GM18951 (cell line): Measurements from ENCODE around the gene ENO3.

Experiments
- POLR2A ChIP-seq: IDR thresholded peaks from 4 replicates; pipeline ENCODE4 v1.6.1; 2011; ENCODE audit warnings: mild to moderate bottlenecking; ENCODE audit not compliant: insufficient read length, insufficient read depth; ENCODE audit errors: extremely low read depth
- in situ Hi-C: fragments of 300-500 bp; cut with MboI; formaldehyde crosslinking; loops from one replicate; pipeline ENCODE4 v1.12.0; 2022; ENCODE audit warnings: low sequenced_read_pairs, mixed read lengths, inconsistent platforms; ENCODE audit not compliant: unreplicated experiment

ENO3 gene

DNA sequence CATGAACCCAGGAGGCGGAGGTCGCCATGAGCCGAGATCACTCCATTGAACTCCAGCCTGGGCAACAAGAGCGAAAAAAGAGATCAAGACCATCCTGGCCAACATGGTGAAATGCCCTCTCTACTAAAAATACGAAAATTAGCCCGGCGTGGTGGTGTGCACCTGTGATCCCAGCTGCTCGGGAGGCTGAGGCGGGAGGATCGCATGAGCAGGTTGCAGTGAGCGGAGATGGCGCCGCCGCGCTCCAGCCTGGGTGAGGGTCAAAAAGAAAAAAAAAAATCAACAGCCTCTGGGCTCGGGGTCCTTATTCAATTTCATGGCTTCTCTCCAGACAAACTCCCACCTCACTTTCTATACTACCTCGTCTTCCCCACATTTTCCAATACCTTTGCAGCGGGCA lies 22.0 kb upstream of the ENO3 start:
- no peak for TF ChIP-seq POLR2A
- in situ Hi-C loops = no loop called here

DNA sequence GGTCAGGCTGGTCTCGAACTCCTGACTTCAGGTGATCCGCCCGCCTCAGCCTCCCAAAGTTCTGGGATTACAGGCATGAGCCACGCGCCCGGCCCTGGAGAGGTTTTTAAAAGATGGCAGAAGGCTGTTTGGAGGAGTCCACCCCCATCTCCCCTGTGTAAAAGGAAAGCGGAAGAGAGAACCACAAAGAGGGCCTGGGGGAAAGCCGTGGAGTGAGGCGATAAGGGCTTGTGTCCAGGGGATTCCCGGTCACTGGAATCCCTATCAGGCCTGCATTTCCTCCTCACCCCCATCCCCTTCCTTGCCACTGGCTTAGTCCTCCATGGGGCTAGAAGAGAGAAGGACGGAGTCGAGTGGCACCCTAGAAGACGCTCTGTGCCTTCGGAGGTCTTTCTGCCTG lies 19.0 kb upstream of the ENO3 start, which contains the start of gene GP1BA:
TSS of gene GP1BA (plus strand) at position 315 of the 400 bp plus-strand sequence. CDS start 328 bp downstream, outside the sequence.
- in situ Hi-C loops = no loop called here
- no peak for TF ChIP-seq POLR2A

DNA sequence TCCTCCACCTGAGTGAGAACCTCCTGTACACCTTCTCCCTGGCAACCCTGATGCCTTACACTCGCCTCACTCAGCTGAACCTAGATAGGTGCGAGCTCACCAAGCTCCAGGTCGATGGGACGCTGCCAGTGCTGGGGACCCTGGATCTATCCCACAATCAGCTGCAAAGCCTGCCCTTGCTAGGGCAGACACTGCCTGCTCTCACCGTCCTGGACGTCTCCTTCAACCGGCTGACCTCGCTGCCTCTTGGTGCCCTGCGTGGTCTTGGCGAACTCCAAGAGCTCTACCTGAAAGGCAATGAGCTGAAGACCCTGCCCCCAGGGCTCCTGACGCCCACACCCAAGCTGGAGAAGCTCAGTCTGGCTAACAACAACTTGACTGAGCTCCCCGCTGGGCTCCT lies 18.2 kb upstream of the ENO3 start:
- TF ChIP-seq POLR2A = no peak
- in situ Hi-C loops = no loop called here

DNA sequence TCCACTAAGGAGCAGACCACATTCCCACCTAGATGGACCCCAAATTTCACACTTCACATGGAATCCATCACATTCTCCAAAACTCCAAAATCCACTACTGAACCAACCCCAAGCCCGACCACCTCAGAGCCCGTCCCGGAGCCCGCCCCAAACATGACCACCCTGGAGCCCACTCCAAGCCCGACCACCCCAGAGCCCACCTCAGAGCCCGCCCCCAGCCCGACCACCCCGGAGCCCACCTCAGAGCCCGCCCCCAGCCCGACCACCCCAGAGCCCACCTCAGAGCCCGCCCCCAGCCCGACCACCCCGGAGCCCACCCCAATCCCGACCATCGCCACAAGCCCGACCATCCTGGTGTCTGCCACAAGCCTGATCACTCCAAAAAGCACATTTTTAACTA lies 17.3 kb upstream of the ENO3 start:
- in situ Hi-C loops = no loop called here
- TF ChIP-seq POLR2A = no peak

DNA sequence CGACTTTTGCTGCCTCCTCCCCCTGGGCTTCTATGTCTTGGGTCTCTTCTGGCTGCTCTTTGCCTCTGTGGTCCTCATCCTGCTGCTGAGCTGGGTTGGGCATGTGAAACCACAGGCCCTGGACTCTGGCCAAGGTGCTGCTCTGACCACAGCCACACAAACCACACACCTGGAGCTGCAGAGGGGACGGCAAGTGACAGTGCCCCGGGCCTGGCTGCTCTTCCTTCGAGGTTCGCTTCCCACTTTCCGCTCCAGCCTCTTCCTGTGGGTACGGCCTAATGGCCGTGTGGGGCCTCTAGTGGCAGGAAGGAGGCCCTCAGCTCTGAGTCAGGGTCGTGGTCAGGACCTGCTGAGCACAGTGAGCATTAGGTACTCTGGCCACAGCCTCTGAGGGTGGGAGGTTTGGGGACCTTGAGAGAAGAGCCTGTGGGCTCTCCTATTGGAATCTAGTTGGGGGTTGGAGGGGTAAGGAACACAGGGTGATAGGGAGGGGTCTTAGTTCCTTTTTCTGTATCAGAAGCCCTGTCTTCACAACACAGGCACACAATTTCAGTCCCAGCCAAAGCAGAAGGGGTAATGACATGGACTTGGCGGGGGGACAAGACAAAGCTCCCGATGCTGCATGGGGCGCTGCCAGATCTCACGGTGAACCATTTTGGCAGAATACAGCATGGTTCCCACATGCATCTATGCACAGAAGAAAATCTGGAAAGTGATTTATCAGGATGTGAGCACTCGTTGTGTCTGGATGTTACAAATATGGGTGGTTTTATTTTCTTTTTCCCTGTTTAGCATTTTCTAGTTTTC lies 16.5 kb upstream of the ENO3 start:
- in situ Hi-C loops = no loop called here
- TF ChIP-seq POLR2A = peak; percentile 35

DNA sequence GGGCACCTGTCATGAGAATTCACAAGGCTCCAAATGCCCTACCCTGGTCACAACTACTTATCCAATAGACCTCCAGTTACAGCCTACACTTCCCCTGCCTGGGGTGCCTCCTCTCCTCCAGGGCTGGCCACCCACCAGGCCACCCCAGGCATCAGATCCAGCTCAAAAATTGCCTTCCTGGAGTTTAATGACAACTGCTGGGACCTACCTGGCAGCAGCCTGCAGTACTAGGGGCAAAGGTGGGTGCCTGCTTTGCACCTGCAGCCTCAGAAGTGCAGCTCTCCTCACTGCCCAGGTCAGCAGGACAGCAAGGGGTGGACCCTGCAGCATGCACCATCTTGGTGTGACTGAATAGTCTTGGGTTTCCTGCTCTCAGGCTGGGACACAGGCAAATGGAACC lies 15.3 kb upstream of the ENO3 start:
- in situ Hi-C loops = no loop called here
- TF ChIP-seq POLR2A = no peak

DNA sequence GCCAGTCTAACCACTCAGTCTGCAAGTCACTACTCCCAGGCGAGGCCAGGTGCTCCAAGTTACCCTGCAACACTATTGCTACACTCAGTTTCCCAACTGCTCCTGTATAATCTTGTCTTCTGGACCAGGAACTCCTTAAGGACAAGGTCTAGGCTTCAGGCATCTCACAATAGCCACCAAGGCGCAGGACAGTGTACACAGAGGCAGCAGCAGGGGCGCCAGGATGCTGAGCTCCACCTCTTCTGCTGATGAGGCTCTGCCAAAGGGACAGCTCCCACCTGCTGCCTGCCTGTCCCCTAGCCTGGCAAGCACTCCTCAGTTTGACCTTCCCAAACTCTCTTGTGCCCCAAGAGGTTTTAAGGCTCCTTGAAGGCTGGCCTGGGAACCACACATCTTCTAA lies 14.5 kb upstream of the ENO3 start:
- in situ Hi-C loops = no loop called here
- no peak for TF ChIP-seq POLR2A

DNA sequence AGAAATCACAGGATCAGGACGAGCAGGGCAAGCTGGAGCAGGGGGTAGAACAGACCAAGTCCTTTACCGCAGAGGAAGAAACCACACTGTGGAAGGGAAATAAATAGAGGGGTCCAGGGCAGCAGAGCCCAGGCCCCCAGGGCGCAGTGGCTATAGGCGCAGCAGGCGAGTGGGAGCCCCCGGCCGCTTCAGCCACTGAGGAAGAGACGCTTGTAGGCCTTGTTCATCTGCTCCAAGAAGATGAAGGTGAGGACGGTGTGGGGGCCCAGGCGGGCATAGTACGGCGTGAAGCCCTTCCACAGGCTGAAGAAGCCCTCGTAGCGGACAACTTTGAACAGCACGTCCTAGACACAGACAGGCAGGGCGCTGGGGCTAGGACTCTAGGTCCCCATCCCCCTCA lies 13.4 kb upstream of the ENO3 start:
- TF ChIP-seq POLR2A = no peak
- in situ Hi-C loops = no loop called here

DNA sequence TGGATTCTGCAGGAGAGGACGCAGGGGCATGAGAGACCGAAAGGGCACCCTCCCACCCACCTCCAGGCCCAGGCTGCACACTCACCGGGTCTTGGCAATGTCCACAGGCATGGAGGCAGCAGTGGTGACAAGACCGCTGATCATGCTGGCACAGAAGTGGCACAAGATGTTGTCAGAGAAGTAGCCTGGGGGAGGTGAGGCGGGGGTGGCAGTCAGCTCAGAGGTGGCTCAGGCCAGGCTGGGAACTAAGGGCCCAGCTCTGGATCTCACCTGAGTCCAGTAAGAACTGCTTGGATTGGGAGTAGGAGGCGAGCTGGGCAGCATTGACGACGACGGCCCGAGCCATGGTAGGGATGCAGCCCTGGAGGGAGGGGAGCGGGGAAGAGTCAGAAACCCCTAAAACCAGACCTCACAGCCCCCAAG lies 12.8 kb upstream of the ENO3 start:
- TF ChIP-seq POLR2A = no peak
- in situ Hi-C loops = no loop called here

DNA sequence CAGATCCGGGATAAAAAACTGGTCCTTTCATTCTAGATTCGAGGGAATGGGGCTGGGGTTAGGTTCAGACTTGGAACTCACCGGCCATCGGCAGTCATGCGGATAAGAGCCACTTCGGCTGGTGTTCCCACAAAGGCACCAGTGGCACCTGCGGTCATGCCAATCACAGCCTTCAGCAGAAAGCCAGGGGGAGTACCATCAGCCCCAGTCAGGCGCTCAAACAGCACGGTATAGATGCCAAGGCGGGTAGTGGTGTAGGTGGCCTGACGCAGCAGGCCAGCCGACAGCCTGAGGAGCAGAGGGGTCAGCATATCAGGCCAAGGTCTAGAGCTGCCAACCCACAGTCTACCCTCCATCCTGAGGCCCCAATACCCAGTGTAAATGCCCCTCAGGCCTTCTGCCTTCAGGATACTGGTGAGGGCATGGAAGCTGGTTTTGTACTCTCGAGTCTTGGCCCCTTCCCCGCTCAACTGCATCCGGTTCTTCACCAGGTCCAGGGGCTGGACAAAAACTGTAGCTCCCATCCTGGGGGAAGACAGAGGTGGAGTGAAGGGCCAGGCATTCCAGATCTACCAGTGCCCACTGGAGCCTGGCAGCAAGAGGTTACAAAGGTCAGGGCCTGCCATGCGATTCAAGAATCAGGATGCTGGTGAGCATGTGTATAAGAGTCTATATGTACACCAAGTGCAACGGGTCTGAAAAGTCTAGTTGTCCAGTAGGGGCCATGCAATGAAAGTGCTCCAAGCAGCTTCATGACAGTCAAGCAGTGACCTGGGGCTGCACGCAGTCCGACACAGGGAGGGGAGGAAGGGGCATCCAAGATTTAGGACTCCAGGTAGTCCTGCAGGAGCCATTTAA lies 12.0 kb upstream of the ENO3 start:
- no peak for TF ChIP-seq POLR2A
- in situ Hi-C loops = no loop called here

DNA sequence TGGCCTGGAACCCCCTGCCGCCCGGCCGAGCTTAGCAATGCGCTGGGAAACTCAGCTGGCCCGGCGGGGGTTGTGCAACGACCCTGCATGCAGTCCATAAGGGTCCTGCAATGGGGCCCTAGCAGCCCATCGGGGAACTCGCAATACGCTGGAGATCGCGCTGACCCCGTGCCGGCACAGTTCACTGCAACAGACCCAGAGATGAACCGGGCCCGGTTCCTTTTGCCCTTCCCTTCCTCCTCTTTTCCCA lies 11.4 kb upstream of the ENO3 start:
- no peak for TF ChIP-seq POLR2A
- in situ Hi-C loops = no loop called here

DNA sequence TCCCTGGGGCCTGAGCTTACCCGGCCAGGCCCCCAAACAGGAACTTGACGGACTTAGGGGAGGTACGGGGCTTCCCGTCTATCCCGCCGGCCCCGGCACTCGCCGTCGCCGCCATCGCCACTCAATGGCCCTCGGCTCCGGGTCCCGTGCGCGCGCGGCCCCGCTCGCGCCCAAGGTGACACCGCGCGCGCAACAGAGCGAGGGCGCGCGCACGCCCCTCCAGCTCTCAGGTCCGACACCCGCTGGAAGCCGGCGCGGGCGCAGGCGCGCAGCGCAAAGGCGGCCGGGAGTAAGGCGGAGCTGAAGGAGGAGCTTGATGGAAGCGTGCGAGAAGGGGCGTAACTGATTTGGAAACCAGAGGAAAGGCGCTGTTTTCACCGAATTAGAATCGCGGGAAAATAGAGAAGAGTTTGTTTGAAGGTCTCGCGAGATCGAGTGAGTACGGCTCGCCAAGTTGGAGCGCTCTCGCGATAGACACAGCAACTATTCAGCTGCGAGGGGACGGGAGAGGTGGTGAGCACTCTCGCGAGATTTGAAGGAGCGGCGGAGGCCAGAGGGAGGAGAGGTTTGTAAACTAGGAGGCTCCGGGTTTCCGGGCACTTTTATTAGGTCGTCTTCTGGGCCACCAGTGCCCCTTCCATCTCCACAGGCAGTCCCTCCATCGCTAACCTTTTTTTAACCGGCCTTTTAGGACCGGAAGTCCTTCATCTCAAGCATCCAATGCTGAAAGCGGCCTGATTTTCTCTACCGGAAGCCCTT lies 10.9 kb upstream of the ENO3 start, which contains the start of the genes RNF167 and SLC25A11:
TSS of gene RNF167 (plus strand) at position 473 of the 759 bp plus-strand sequence. CDS start 642 bp downstream, outside the sequence.
TSS of gene SLC25A11 (minus strand) at position 251 of the 759 bp plus-strand sequence. CDS start at position 115, 136 bp downstream.
- in situ Hi-C loops = no loop called here
- peak; percentile 97 for TF ChIP-seq POLR2A

DNA sequence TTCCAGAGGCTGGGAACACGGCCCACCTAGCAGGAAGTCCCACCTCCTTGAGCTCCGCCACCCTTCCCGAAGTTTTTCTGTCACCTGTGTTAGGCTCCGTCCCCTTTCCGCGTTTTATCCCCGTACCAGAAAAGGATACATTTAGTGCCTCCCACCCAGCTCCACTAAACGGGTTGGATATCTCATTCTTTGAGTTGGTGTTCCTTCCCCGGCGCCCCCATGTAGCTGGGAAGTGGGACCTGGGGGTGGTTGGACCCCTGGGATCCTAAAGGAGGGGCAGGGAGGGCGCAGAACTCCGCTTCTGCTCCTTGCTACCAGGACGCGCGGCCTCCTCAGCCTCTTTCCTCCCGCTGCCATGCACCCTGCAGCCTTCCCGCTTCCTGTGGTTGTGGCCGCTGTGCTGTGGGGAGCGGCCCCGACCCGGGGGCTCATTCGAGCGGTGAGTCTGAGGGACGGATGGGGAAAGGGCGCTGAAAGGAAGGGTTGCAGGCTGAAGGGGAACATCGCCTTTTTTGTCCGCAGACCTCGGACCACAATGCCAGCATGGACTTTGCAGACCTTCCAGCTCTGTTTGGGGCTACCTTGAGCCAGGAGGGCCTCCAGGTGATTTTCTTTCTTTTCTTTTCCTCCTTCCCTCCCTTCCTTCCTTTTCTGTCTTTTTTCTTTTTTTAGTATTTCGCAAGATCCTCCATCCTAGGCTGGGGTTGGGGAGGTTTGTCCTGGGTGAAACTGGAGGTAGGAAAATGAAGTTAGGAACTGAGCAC lies 10.2 kb upstream of the ENO3 start:
- no peak for TF ChIP-seq POLR2A
- in situ Hi-C loops = no loop called here

DNA sequence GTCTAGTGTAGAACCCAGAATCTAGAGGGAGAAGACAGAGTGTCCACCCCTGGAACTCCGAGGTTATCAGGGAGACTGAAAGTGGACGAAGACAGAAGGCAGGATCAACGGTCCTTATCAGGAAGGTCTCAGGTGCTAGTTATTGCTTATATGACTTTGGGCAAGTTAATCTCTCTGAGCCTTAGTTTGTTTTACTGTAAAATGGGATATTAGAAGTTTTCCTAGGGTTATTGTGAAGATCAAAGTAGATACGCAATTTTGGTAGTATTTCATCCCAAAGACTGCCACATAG lies 9.7 kb upstream of the ENO3 start:
- TF ChIP-seq POLR2A = no peak
- in situ Hi-C loops = no loop called here
